GM12873 (cell line): ENCODE measurements around the gene EVI5.

Experiments
- CTCF ChIP-seq: IDR thresholded peaks from 2 replicates; pipeline ENCODE4 v1.5.1; 2012; ENCODE audit warnings: low read depth, mild to moderate bottlenecking, moderate library complexity, low read length, control low read depth; ENCODE audit not compliant: insufficient read depth; ENCODE audit errors: missing control alignments

EVI5 gene

GRCh38 chr1:92791487-92792066, 6.7 kb upstream of the EVI5 start:
- TF ChIP-seq CTCF, result no peak

- no peak for TF ChIP-seq CTCF
Measured at GRCh38 chr1:92790867-92791266, 6.0 kb upstream of the EVI5 start.

- TF ChIP-seq CTCF, result no peak
Measured at GRCh38 chr1:92790081-92790480, 5.2 kb upstream of the EVI5 start.

- TF ChIP-seq CTCF, result no peak
Measured at GRCh38 chr1:92786111-92786901, 1.4 kb upstream of the EVI5 start.

GRCh38 chr1:92784021-92784638, 778 bp downstream of the EVI5 start:
- TF ChIP-seq CTCF, result no peak

GRCh38 chr1:92778376-92778775, 6.5 kb downstream of the EVI5 start:
- TF ChIP-seq CTCF, result no peak

- TF ChIP-seq CTCF, result no peak
Measured at GRCh38 chr1:92774407-92774806, 10.5 kb downstream of the EVI5 start.
